GM18505 (cell line): ENCODE measurements around the gene SLC22A16.

Experiments used
- ATAC-seq: cut with Tn5 transposase; IDR thresholded peaks from one replicate; pipeline ENCODE4 v1.9.1; 2021; ENCODE audit not compliant: unreplicated experiment
- POLR2A ChIP-seq: IDR thresholded peaks from 4 replicates; pipeline ENCODE4 v1.6.1; 2011; ENCODE audit warnings: borderline replicate concordance; ENCODE audit not compliant: insufficient read depth, insufficient read length; ENCODE audit errors: extremely low read depth

SLC22A16 gene

GRCh38 chr6:110418594-110418993, 57.8 kb downstream of the SLC22A16 start:
- ATAC-seq: no peak
- TF ChIP-seq POLR2A: no peak

GRCh38 chr6:110415086-110415916, 61.1 kb downstream of the SLC22A16 start, which contains the start of gene DDO:
DDO (minus strand) TSS chr6:110415575; CDS start chr6:110413462, 2,113 bp downstream.
- no peak for ATAC-seq
- TF ChIP-seq POLR2A: no peak

GRCh38 chr6:110414669-110415068, 61.7 kb downstream of the SLC22A16 start:
- no peak for TF ChIP-seq POLR2A
- ATAC-seq: no peak

GRCh38 chr6:110412360-110412759, 64.1 kb downstream of the SLC22A16 start:
- no peak for TF ChIP-seq POLR2A

GRCh38 chr6:110410511-110410910, 65.9 kb downstream of the SLC22A16 start:
- ATAC-seq: no peak
- no peak for TF ChIP-seq POLR2A

More at GRCh38 chr6:110412360-110412759, 64.1 kb downstream of the SLC22A16 start:
- ATAC-seq: no peak

- no peak for TF ChIP-seq POLR2A
- ATAC-seq: no peak
Observed at GRCh38 chr6:110409794-110410193, 66.6 kb downstream of the SLC22A16 start.

- ATAC-seq: no peak
- no peak for TF ChIP-seq POLR2A
Observed at GRCh38 chr6:110408901-110409300, 67.5 kb downstream of the SLC22A16 start.

GRCh38 chr6:110404607-110405006, 71.8 kb downstream of the SLC22A16 start:
- TF ChIP-seq POLR2A: no peak
- ATAC-seq: no peak

- TF ChIP-seq POLR2A: no peak
- no peak for ATAC-seq
Observed at GRCh38 chr6:110401585-110402176, 74.7 kb downstream of the SLC22A16 start.

- TF ChIP-seq POLR2A: no peak
- ATAC-seq: no peak
Observed at GRCh38 chr6:110400208-110400607, 76.2 kb downstream of the SLC22A16 start.

GRCh38 chr6:110399219-110400071, 77.0 kb downstream of the SLC22A16 start:
- no peak for ATAC-seq
- no peak for TF ChIP-seq POLR2A

- TF ChIP-seq POLR2A: no peak
- ATAC-seq: no peak
Observed at GRCh38 chr6:110398778-110399177, 77.6 kb downstream of the SLC22A16 start.

- no peak for ATAC-seq
- TF ChIP-seq POLR2A: no peak
Observed at GRCh38 chr6:110395221-110395620, 81.2 kb downstream of the SLC22A16 start.

GRCh38 chr6:110394409-110394808, 82.0 kb downstream of the SLC22A16 start:
- ATAC-seq: no peak

GRCh38 chr6:110392727-110393126, 83.7 kb downstream of the SLC22A16 start:
- ATAC-seq: no peak
- no peak for TF ChIP-seq POLR2A

More at GRCh38 chr6:110394409-110394808, 82.0 kb downstream of the SLC22A16 start:
- no peak for TF ChIP-seq POLR2A
